HG03378 (cell line): Measurements from ENCODE around the gene HAGHL.
A peak's percentile ranks its signal among the peaks of the same experiment; 100 is the strongest.
"Not testable (repeated sequence)": the region's sequence is repeated elsewhere in the genome, so short reads cannot be mapped to it uniquely, and the experiment has no call there.

Source experiments
- ATAC-seq: cut with Tn5 transposase; IDR thresholded peaks from one replicate; pipeline ENCODE4 v1.9.1; 2021; ENCODE audit warnings: mild to moderate bottlenecking, moderate library complexity; ENCODE audit not compliant: unreplicated experiment

The HAGHL gene

DNA sequence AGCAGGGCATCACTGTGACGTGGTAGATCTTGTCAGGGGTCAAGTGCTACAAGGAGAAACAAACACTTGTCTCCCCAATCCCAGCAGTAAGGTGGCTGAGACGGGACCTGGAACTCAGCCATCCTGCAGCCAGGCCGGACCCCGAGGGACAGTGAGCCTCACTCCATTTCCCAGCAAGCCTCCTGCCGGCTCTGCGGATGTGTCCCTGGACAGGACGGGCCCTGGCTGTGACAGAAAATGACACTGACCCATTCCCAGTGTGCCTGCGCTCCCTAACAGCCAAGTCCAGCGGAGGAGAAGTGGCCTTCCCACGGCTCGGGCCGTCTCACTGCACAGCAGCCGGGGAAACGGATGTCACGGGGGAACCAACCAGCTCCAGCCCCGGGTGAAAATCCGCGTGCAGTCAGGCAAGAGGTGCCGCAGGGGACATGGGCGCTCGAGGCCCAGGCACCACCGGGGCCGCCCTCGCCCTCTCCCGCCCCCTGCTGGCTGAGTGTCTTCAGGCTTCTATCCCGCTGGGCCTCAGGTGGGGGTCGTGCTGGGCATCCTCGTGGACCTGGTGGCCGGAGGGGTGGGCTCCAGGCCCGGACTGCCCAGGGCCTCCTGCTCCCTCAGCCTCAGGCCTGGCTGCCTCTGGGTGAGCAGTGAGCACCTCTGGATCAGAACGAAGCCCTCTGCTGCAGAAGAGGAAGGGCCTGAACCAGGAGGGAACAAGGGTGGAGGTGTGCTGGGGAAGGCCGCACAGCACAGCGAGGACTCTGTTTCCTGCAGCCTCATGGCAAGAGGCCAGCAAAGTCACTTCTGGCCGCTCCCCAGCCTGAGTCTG is 6.7 kb downstream of the HAGHL start:
- ATAC-seq: no peak

DNA sequence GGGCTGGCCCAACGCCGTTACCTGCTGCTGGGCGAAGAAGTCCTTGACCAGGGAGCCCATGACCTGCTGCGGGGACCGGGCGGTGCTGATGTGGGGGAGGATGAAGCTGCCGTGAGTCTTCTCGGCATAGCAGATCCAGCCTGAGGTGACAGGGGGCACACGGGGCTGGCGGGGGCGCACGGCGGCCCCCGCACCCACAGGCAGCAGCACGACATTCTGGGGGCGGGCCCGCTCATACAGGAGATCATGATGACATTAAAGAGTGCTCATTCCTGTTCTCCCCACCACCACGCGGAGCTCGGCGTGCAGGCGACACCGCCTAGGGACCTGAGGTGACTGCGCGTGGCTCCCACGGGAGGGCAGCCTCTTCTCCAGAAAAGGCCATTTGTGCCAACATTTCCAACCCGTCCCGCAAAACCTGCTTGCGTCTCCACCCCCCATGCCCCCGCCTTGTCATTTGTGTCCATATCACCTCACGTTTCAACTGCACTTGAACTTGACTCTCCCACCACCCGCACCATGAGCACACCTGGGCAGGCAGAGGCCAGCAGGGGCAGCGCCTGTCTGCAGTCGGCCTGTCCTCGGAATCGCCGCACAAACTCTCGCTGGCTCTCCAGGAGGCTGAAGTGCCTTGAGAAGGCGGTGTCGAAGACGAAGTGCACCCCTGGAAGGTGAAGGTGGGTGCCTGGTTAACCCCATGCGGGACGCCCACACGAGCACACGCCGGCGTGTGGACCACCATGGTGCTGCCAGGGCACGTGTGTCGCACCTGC is 7.5 kb downstream of the HAGHL start:
- no peak for ATAC-seq

DNA sequence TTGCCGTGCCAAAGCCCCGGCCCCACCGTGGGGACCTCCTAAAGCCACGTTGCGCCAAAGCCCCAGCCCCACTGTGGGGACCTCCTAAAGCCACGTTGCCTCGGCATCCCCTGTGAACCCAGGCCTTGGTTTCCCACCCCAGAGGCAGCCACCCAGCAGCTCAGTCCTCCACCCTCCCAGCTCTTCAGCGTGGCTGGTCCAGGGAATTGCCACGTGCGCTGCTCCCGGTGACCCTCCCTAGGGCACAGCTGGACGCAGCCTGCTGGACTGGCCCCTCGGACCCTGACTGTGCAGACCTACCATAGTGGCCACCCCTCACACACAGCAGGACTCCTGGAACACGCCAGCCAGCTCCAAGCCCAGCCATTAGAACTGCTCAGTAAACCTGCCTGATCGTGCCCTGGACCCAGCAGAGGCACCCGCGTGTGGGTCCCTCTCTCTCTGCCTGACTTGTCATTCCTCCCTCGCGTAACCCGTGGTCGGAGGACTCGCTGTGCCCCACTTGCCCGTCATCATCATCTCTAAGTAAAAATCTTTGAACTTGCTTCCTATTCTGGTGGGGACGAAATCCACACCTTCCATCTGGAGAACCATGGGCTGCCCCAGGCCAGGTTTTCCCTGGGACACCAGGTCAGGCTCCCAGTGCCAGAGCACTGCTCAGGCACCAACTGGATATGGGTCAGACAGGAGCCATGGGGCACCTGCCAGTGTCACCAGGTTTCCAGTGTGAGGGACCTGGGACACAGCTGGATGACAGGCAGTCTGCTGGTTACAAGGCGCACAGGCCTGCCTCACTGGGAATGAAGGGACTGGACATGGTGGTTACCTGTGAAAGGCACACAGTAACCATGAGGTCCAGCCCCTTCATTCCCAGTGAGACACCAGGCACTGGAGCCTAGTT is 8.3 kb downstream of the HAGHL start:
- ATAC-seq: no peak

DNA sequence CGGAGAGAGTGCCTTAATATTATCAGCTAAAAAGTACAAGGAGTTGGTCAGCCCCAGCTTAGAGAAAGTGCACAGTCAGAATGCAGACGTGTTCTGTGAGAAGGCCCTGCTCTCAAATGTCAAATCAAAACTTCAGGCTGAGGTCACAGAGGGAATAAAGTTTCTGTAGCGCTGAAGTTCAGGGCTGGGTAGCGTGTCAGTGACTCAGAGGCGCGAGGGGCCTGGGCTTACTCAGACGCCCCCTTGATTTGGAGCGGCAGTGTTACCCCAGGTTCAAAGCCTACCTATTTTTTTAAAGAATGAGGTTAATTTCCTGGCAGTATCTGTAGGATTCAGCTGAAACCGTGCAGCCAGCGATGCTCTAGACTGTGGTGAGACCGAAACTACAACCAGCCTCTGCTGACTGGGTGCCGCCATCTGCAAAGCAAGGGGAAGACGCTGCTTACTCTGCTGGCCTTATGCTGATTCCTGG is 9.1 kb downstream of the HAGHL start:
- ATAC-seq: no peak

DNA sequence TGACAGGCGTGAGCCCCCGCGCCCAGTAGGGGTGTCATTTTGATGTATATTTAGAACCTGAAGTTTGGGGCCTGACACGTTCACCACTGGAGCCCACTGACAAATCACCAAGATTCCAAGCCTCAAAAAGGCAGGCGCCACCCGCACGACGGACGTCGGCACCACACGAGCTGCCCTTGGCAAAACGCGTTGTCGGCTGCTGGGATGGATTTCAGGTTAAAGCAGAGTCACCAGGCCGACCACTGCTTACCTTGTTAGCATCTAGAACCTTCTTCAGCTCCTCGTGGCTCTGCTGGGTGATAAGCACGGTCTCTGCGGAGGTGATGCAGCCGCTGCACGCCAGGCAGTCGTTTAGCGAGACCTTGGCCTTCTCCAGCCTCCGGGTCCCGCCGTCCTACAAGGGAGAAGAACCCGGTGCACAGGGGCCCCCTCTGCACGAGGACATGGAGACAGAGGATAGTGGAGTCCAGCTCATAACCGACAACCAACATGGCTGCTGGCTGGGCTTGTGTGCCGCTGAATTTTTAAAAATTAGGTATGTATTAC is 10.1 kb downstream of the HAGHL start:
- no peak for ATAC-seq

DNA sequence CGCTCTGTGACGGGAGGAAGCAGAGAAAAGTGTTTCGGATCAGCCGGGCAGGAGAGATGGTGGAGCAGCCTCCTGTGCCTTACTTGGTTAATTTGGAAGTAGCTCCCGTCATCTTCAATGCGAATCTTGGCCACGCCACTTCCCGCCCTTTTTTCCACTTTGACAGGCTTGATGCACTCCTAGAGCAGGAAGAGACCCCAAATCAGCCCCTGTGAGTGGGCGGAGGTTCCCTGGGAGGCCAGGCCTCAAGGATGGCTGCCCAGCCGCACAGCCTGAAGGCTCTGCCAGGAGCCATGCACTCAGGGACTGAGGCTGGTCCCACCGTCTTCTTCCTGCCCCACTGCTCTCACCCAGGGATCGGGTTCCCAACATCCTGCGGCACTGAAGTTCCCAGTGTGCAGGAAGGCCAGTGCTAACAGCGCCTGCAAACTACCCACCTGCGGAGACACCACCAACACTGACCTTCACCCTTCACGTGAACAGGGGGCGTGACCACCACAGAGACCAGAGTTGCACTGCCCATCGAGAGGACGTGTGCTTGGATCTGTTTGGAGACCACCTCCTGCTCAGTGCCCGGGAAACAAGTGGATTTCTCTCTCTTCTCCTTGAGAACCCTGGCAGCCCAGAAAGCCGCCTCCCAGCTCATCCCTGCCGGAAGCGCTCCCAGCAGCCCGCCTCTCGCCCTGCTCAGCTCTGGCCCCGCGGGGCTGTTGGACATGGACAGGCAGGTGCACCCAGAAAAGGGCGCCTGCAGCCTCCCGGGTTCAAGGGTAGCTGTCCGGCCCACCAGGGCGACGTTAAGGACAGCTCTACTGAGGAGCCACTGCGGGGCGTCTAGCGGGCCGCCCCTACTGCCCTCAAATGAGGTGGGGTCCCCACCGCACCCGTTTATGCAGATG is 12.9 kb downstream of the HAGHL start:
- no peak for ATAC-seq

DNA sequence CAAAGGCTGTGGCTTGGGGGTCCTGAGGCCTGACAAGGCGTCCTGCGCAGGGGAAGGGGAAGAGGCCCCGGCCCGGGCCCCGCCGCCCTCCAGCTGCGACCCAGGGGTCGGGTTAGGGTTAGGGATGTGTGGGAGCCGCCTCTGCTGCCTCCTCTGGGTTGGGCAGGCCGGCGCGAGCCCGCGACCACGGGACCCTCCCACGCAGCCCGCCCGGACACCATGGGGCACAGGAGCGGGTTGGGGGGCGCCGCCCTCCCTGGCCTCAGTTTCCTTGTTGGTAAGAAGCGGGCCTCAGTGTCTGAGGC is 13.5 kb downstream of the HAGHL start:
- ATAC-seq: peak; percentile 17

DNA sequence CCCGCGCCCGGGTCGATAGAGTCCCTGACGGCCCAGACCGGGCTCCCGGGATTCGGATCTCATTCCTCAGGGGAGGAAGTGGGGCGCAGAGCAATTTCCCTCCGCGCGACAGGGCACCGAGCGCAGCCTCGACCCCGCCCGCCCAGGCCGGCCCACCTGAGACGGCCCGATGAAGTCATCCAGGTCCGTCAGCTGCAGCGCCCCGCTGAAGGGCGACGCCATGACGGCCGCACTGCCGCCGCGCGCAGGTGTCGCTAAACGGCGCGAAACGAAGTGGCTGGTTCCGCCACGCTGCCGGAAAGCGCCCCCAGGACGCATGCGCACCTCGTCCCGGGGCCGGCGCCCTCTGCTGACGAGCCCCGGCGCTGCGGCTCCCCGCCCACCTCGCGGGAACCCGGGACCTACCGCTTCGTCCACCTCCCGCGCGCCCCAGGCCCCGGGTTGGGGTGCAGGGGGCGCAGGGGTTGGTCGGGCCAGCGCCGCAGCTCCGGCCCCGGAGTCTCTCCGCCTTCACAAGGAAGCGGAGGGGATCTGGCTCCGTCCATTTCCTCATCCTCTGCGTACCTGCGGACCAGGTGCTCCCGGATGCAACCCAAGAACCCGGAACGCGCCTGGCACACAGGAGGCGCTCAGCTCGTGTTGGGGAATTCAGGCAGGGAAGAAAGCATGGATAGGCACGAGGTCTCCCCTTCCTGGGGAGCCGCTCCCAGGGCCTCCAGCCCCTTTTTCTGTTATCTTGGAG is 14.0 kb downstream of the HAGHL start, which contains the start of gene CIAO3:
Gene CIAO3 (minus strand): TSS at position 234 of the 742 bp plus-strand sequence. CDS start 12 bp downstream, at position 222.
- peak; percentile 56 for ATAC-seq

DNA sequence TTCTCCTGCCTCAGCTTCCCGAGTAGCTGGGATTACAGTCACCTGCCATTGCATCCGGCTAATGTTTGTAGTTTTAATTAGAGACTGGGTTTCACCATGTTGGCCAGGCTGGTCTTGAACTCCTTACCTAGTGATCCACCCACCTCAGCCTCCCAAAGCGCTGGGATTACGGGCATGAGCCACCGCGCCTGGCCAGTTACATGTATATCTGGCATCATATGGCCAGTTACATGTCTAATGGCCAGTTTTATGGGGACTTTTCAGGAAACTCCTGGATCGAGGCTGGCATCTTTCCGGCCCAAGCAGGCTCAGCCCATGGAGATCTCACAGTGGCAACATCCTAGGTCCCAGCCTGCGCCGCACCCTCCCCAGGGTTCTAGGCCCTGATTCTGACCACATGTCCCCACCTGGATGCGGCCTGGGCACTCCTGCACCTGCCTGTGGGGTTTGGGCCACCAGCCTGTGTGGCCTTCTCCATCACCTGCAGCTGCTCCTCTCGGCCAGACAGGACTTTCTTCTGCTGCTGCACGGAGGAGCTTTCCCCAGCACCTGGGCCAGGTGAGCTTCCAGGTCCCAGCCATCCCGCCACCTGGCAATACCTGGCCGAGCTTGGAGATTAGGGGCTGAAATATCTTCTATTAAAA is 15.2 kb downstream of the HAGHL start:
- no peak for ATAC-seq

DNA sequence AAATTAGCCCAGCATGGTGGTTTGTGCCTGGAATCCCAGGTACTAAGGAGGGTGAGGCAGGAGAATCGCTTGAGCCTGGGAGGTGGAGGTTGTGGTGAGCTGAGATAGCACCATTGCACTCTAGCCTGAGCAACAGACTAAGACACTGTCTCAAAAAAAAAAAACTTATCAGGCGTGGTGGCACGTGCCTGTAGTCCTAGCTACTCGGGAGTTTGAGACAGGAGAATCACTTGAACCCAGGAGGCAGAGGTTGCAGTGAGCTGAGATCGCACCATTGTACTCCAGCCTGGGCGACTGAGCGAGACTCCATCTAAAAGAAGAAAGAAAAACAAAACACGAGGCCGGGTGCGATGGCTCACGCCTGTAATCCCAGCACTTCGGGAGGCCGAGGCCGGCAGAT is 16.0 kb downstream of the HAGHL start:
- ATAC-seq: not testable (repeated sequence)

DNA sequence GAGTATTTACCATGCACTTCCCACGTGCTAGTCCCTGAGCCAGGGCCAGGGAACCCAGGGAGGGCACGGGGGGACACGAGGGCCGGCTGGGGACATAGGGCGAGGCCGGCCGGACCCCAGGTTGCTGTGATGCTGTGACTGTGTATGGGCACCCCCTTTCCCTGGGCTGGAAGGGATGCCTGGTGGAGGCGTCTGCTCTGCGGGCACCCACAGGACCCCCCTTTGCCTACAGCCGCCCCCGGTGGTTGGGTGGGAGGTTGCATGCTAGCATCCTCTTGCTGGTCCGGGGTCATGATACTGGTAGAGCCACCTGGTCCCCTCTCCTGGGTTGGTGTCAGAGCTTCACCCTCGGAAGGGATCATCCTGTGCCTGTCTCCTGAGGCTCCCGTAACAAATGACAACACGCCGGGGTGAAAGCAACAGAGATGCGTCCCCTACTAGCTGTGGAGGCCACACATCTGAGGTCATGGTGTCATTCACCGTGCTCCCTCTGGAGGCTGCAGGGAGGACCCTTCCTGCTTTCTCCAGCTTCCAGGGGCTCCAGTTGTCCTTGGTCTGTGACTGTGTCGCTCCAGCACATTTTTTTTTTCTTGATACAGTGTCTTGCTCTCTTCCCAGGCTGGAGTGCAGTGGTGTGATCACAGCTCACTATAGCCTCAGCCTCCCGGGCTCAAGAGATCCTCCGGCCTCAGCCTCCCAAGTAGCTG is 17.0 kb downstream of the HAGHL start:
- ATAC-seq: no peak

DNA sequence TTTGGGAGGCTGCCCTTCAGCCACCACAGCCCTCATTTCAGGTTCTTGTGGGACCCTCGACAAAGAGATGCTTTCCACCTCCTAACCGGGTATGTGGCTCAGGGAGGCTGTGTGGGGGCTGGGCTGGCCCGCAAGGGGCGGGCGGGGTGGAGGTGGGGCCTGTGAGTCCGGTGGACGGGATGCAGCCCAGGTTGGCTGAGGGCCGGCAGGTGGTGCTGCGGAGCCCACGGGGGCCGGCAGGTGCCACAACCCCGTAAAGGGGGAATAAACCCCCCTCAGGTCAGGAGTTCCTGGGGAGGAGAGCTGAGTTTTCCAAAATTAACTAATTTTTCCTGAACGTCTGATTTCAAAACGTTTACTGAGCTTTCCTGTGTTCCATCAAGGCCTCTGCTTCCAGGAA is 18.8 kb downstream of the HAGHL start:
- no peak for ATAC-seq

DNA sequence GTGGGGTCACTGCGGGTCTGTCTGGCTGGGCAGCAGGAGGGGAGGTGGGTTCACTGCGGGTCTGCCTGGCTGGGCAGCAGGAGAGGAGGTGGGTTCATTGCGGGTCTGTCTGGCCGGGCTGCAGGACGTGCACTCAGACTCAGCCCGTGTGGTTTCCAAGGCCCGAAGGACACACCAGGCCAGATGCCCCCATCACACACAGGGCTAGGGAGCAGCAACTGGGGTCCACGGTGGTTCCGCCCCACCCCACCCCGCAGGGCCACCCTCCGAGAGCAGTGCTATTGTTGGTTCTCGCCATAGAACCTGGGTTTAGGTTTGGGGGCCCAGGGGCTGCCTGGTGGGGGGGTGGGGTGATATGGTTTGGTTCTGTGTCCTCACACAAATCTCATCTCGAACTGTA is 19.7 kb downstream of the HAGHL start:
- no peak for ATAC-seq

DNA sequence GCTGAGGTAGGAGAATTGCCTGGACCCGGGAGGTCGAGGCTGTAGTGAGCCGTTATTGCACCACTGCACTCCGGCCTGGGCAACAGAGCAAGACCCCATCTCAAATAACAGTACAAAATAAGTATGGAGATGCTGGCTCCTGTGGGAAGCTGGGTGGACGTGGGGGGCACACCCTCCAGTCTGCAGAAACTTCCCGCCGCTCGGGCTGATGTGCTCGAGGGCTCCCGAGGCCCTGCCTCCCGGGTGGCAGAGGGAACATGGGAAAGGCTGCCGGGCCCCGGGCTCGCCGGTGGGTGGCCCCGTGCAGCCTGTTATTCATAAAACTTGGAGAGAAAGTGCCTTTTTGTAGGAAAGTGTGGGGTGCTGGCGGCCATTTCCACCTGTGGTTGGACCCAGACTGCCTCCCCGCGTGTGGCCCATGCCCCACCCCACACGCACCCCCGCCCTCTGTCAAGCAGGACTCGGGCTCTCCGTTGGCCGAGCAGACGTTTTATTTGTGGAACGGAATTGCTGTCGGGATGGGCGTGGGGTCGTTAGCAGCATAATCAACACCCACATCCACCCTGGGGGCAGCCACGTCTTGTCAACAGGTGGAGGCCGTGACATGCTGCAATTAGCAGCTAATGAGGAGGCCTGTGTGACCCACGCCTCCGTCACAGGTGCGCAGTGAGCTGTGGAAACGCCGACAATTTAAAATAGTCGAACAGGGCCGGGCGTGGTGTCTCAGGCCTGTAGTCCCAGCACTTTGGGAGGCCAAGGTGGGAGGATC is 21.3 kb downstream of the HAGHL start:
- no peak for ATAC-seq

DNA sequence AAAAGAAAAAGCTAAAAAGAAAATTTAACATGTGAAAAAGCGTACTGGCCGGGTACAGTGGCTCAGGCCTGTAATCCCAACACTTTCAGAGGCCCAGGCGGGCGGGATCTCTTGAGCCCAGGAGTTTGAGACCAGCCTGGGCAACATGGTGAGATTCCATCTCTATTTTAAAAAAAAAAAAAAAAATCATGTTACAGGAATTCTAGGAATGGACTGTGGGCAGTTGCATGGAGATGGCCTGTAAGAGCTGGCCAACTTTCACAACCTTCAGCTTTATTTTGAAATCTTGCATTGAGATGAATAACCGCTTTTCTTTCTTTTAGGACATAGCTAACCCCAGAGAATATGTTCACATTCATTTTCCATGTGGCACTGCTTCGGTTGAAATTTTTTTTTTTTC is 22.1 kb downstream of the HAGHL start:
- ATAC-seq: no peak

DNA sequence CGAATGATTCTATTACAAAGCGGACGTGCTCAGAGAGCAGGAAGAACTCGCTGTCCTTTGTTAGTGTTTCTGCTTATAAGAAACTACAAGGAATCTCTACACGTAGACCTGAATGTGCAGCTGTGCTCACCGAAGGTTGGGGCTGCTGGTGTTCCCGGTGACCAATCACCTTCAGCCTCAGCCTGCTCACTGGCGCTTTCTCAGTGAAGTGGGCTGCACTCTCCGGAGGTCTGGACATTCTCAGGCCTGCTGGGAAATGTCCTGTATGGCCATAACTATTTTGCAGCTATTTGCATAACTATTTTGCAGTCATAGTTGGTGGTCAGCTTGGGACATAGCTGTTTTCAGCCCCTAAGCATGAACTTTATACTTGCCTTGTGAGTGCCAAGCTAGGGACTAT is 23.6 kb downstream of the HAGHL start:
- ATAC-seq: no peak
